DMS153 treated with DMSO at 0.1 percent for 48 hours (cell line): ENCODE results near the gene GTPBP3.

Experiments used
- DNase-seq: peaks from one replicate; lab custom pipeline; 2025; ENCODE audit not compliant: unreplicated experiment; lab: John Stamatoyannopoulos, UW

The GTPBP3 gene

GRCh38 chr19:17380426-17381138, 43.2 kb downstream of the GTPBP3 start:
- DNase-seq, result no peak

GRCh38 chr19:17385878-17386611, 48.7 kb downstream of the GTPBP3 start:
- no peak for DNase-seq

- no peak for DNase-seq
Observed at GRCh38 chr19:17389288-17389687, 51.9 kb downstream of the GTPBP3 start.

- DNase-seq, result no peak
Observed at GRCh38 chr19:17389957-17390664, 52.8 kb downstream of the GTPBP3 start.

- DNase-seq, result peak; percentile 82
Observed at GRCh38 chr19:17390665-17391370, 53.5 kb downstream of the GTPBP3 start.

- DNase-seq, result no peak
Observed at GRCh38 chr19:17391371-17392151, 54.2 kb downstream of the GTPBP3 start.
